ENCODE data around the gene DHRS1.

DHRS1 gene

GRCh38 chr14:24271134-24271833 lies 28.3 kb downstream of the DHRS1 start, which contains the start of gene RABGGTA:
Gene RABGGTA, minus strand, starts transcription at chr14:24271597. Its CDS starts 482 bp downstream, at chr14:24271115.
- Histone ChIP-seq H3K4me2 (ENCODE audit: low read depth, low read length, poor library complexity, severe bottlenecking) (peak within 1 kb of the TSS; percentile 97), H3K36me3 (ENCODE audit: insufficient read depth, low read length) (no peaks in the 10 kb centered on the region), H2AFZ (ENCODE audit: low read length) (peak within 1 kb of the TSS; percentile 89), H3K4me3 (ENCODE audit: low read length, poor library complexity, severe bottlenecking) (peak within 1 kb of the TSS; percentile 84), H3K9me2 (replicated peaks; ENCODE audit: low read depth, low read length) (no peaks in the 10 kb centered on the region), H3K9me3 (ENCODE audit: insufficient read depth, low read depth, low read length) (no peaks in the 10 kb centered on the region), H4K20me1 (ENCODE audit: insufficient read depth, low read length, poor library complexity, severe bottlenecking) (no peaks in the 10 kb centered on the region), H3K27me3 (ENCODE audit: insufficient read depth, low read length, poor library complexity, severe bottlenecking) (no peaks in the 10 kb centered on the region), H3F3A (ENCODE audit: low read depth) (no peaks in the 10 kb centered on the region), H3K9ac (ENCODE audit: low read depth, low read length, poor library complexity, severe bottlenecking) (peak within 1 kb of the TSS; percentile 92), H3K79me2 (ENCODE audit: insufficient read depth, low read length) (peaks cover 14% of the 10 kb centered on the region; the same call in 1 of the 2 replicates), H3K4me1 (ENCODE audit: insufficient read depth, low read length, poor library complexity, severe bottlenecking) (peaks cover 14% of the 10 kb centered on the region)
- no peak for TF ChIP-seq EZH2phosphoT487 (IDR thresholded peaks at IDR 0.05; ENCODE audit: borderline replicate concordance)
- peak; percentile 71 for TF ChIP-seq CTCF (conservative IDR thresholded peaks at IDR 0.05; ENCODE audit: low read length)

DNA sequence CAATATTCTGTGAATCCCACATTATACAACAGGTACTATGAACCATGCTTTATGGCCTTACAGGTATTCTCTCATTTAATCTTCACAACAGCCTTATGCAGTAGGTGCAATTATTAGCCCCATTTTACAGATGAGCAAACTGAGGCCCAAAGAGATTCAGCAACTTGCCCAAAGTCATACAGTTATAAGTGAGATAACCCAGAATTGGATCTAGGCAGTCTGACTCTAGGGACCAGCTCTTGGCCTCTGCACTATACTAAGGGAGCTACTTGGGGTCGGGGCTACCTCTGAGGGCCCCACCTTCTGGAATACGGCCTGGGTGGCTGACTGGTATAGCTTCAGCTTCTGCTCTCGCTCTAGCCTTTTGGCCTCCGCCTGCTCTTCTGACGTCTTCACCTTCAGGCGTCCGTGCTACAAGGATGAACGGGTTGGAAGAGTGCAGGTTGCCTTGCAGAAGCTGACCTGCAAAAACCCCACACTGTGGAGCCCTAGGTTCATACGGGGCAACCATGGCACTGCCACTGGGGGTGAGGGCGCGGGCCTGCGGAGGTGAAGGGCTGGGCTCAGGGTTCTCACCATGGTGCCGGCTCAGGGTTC lies 28.9 kb downstream of the DHRS1 start:
- H3K9me2 ChIP-seq (replicated peaks; ENCODE audit: low read depth, low read length): no peaks in the 10 kb centered on the region
- H2AFZ ChIP-seq (ENCODE audit: low read length): peak overlapping the region; percentile 89
- no peaks in the 10 kb centered on the region for H4K20me1 ChIP-seq (ENCODE audit: insufficient read depth, low read length, poor library complexity, severe bottlenecking)
- no peaks in the 10 kb centered on the region for H3F3A ChIP-seq (ENCODE audit: low read depth)
- H3K4me1 ChIP-seq (ENCODE audit: insufficient read depth, low read length, poor library complexity, severe bottlenecking): peaks cover 14% of the 10 kb centered on the region
- TF ChIP-seq EZH2phosphoT487 (IDR thresholded peaks at IDR 0.05; ENCODE audit: borderline replicate concordance) (no peak), CTCF (conservative IDR thresholded peaks at IDR 0.05; ENCODE audit: low read length) (no peak)
- no peaks in the 10 kb centered on the region for H3K27me3 ChIP-seq (ENCODE audit: insufficient read depth, low read length, poor library complexity, severe bottlenecking)
- H3K9me3 ChIP-seq (ENCODE audit: insufficient read depth, low read depth, low read length): no peaks in the 10 kb centered on the region
- H3K4me2 ChIP-seq (ENCODE audit: low read depth, low read length, poor library complexity, severe bottlenecking): peak overlapping the region; percentile 97
- H3K79me2 ChIP-seq (ENCODE audit: insufficient read depth, low read length): peaks cover 14% of the 10 kb centered on the region; the same call in 1 of the 2 replicates
- H3K36me3 ChIP-seq (ENCODE audit: insufficient read depth, low read length): no peaks in the 10 kb centered on the region
- H3K9ac ChIP-seq (ENCODE audit: low read depth, low read length, poor library complexity, severe bottlenecking): peak overlapping the region; percentile 92
- peak overlapping the region; percentile 84 for H3K4me3 ChIP-seq (ENCODE audit: low read length, poor library complexity, severe bottlenecking)

DNA sequence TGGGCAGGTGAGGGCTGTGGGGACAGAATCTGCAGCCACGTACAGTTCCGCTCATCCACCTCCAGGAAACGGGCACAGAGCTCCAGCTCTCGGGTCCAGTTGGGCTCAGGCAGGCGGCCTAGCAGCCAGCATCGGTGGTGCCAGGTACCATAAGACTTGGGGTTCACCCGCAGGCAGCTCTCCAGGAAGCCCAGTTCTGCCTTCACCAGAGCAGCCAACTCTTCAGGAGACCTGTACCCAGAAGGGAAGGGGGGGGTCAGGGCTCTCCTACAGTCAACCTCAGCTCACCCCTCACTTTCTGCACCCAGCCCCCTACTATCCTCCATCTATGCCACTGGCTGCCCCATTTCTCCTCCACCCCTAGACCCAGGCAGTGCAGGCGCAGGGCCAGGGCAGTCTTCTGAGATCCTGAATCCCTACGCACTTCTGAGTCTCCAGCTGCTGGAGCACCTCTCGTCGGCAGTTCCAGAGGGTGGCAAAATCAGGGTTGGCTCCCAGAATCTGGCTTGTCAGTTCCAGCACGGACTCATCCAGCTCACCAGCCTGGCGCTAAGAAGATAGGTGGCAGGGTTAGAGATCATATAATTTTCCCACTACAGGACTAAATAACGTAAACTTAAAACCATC lies 29.6 kb downstream of the DHRS1 start:
- Histone ChIP-seq H3K9ac (ENCODE audit: low read depth, low read length, poor library complexity, severe bottlenecking) (peak overlapping the region; percentile 92), H3K4me3 (ENCODE audit: low read length, poor library complexity, severe bottlenecking) (peak overlapping the region; percentile 84), H3K4me2 (ENCODE audit: low read depth, low read length, poor library complexity, severe bottlenecking) (peak overlapping the region; percentile 97), H3K9me3 (ENCODE audit: insufficient read depth, low read depth, low read length) (no peaks in the 10 kb centered on the region), H3K4me1 (ENCODE audit: insufficient read depth, low read length, poor library complexity, severe bottlenecking) (peaks cover 14% of the 10 kb centered on the region), H3K9me2 (replicated peaks; ENCODE audit: low read depth, low read length) (no peaks in the 10 kb centered on the region), H2AFZ (ENCODE audit: low read length) (no peak overlapping the region), H3K36me3 (ENCODE audit: insufficient read depth, low read length) (no peaks in the 10 kb centered on the region), H3F3A (ENCODE audit: low read depth) (no peaks in the 10 kb centered on the region), H3K79me2 (ENCODE audit: insufficient read depth, low read length) (peaks cover 14% of the 10 kb centered on the region; the same call in 1 of the 2 replicates), H4K20me1 (ENCODE audit: insufficient read depth, low read length, poor library complexity, severe bottlenecking) (no peaks in the 10 kb centered on the region), H3K27me3 (ENCODE audit: insufficient read depth, low read length, poor library complexity, severe bottlenecking) (no peaks in the 10 kb centered on the region)
- TF ChIP-seq CTCF (conservative IDR thresholded peaks at IDR 0.05; ENCODE audit: low read length): no peak
- TF ChIP-seq EZH2phosphoT487 (IDR thresholded peaks at IDR 0.05; ENCODE audit: borderline replicate concordance): no peak

Data from Loucy (cell line).